DOHH2 (cell line): ENCODE measurements around the gene TSPAN12.

Experiments used
- CTCF ChIP-seq: fragments of 200-600 bp; sonication (generic); IDR thresholded peaks from one replicate; pipeline ENCODE4 v1.5.1; 2014; ENCODE audit warnings: antibody characterized with exemption, mild to moderate bottlenecking, low read depth, low read length; ENCODE audit not compliant: poor library complexity, severe bottlenecking
- EZH2phosphoT487 ChIP-seq: fragments of 200-600 bp; sonication (generic); IDR thresholded peaks from 2 replicates; pipeline ENCODE4 v1.6.1; 2017; ENCODE audit warnings: borderline replicate concordance, mild to moderate bottlenecking, antibody characterized with exemption, low read length, moderate library complexity, mixed read lengths

- TF ChIP-seq CTCF, result no peak
- no peak for TF ChIP-seq EZH2phosphoT487
Measured at GRCh38 chr7:120825576-120825975, 32.4 kb downstream of the TSPAN12 start.
